K562 (cell line): ENCODE results near the gene COL4A2. TPM values are rescaled to one million over a fixed set of nuclear protein-coding genes. Genes with fewer than 3 reads are reported as not detected.

ENCODE experiments used
- ATAC-seq: fragments of 200-7000 bp; cut with Tn5 transposase; 3 replicates; pipeline ENCODE4 v1.9.1; 2020; ENCODE audit warnings: moderate library complexity
- BruUV-seq: library from RNA; stranded (reverse); fragments of 400-500 nt; replicated peaks from 2 replicates; lab custom pipeline; 2021; lab: Mats Ljungman, UMichigan
- CTCF ChIA-PET: fragments of 300-600 bp; formaldehyde crosslinking; extraction: SDS; loops from one replicate; lab custom pipeline; 2021; ENCODE audit warnings: low intra/inter-chr PET ratio; lab: Yijun Ruan, JAX
- POLR2A ChIA-PET: fragments of 300-600, 350-650 bp; sonication (Branson Sonifier 250); formaldehyde crosslinking; extraction: SDS; loops from one replicate; lab custom pipeline; 2021; ENCODE audit warnings: antibody characterized with exemption, inconsistent platforms; lab: Yijun Ruan, JAX
- DNase-seq, 4 experiments: peaks; one replicate each; pipeline versions ENCODE4 v3.0.0 to v3.0.0-alpha.2; 2011 to 2018; ENCODE audit warnings: low spot score in 3 of 4, mixed read lengths in 3 of 4; ENCODE audit errors: extremely low read depth in 1 of 4
- FAIRE-seq: peaks from 2 replicates; lab custom pipeline; 2011; peaks lifted over from hg19 to GRCh38; lab: Jason Lieb, UNC
- H2AFZ ChIP-seq: 2 replicates; pipeline ENCODE4 v1.6.0; 2011; ENCODE audit warnings: low read depth, low read length, control low read depth, inconsistent platforms
- H3K27ac ChIP-seq: fragments of 200-600 bp; 3 replicates; pipeline ENCODE4 v1.8.0; 2011; ENCODE audit warnings: low read depth, mild to moderate bottlenecking, control low read depth, inconsistent platforms, low read length, moderate library complexity, mixed read lengths; ENCODE audit errors: extremely low read depth
- H3K27me3 ChIP-seq, 2 experiments: fragments of 300-600 bp in 1 of 2; 2 replicates in 1 of 2; 3 replicates in 1 of 2; pipeline versions ENCODE4 v1.6.0 to v1.8.0; 2011; ENCODE audit warnings: inconsistent platforms in 2 of 2, low read length in 2 of 2, mild to moderate bottlenecking in 1 of 2, mixed read lengths in 1 of 2, moderate library complexity in 1 of 2; ENCODE audit not compliant: control insufficient read depth in 2 of 2, insufficient read depth in 2 of 2
- H3K36me3 ChIP-seq: fragments of 300-600 bp; 3 replicates; pipeline ENCODE4 v1.8.0; 2011; ENCODE audit warnings: mild to moderate bottlenecking, low read length, inconsistent platforms; ENCODE audit not compliant: control insufficient read depth, insufficient read depth
- H3K4me1 ChIP-seq, 2 experiments: fragments of 200-600 bp in 1 of 2; replicated peaks in 1 of 2; 2 replicates in 1 of 2; 3 replicates in 1 of 2; pipeline versions ENCODE4 v1.5.1 to v1.8.0; 2011; ENCODE audit warnings: inconsistent platforms in 2 of 2, low read length in 2 of 2, mild to moderate bottlenecking in 1 of 2, mixed read lengths in 1 of 2, moderate library complexity in 1 of 2; ENCODE audit not compliant: control insufficient read depth in 2 of 2, insufficient read depth in 2 of 2
- H3K4me2 ChIP-seq: 2 replicates; pipeline ENCODE4 v1.6.1; 2011; ENCODE audit warnings: low read length, control low read depth, inconsistent platforms, mixed read lengths; ENCODE audit not compliant: insufficient read depth
- H3K4me3 ChIP-seq: fragments of 200-600 bp; sonication (generic), shearing (Covaris generic); 2 replicates; pipeline ENCODE4 v1.5.1; 2016; ENCODE audit warnings: control low read depth, inconsistent platforms
- H3K79me2 ChIP-seq: fragments of 200-600 bp; 3 replicates; pipeline ENCODE4 v1.8.0; 2011; ENCODE audit warnings: low read length, inconsistent platforms; ENCODE audit not compliant: control insufficient read depth, insufficient read depth
- H3K9ac ChIP-seq, 2 experiments: 2 replicates each; pipeline versions ENCODE4 v1.6.0 to v1.6.1; 2011; ENCODE audit warnings: low read depth in 2 of 2, low read length in 2 of 2, control low read depth in 1 of 2, inconsistent platforms in 1 of 2, mild to moderate bottlenecking in 1 of 2, mixed read lengths in 1 of 2; ENCODE audit not compliant: insufficient read depth in 1 of 2
- H3K9me1 ChIP-seq: one replicate; pipeline ENCODE4 v1.6.0; 2011; ENCODE audit warnings: inconsistent platforms, mild to moderate bottlenecking, low read length, moderate library complexity; ENCODE audit not compliant: control insufficient read depth, insufficient read depth
- H3K9me3 ChIP-seq: replicated peaks from 2 replicates; pipeline ENCODE4 v1.5.1; 2011; ENCODE audit warnings: low read depth, low read length, inconsistent platforms; ENCODE audit not compliant: control insufficient read depth, insufficient read depth
- H4K20me1 ChIP-seq: replicated peaks from 2 replicates; pipeline ENCODE4 v1.6.1; 2011; ENCODE audit warnings: low read length, inconsistent platforms, mixed read lengths; ENCODE audit not compliant: control insufficient read depth, insufficient read depth
- CBX5 ChIP-seq: IDR thresholded peaks from 2 replicates; pipeline ENCODE4 v1.6.1; 2014; ENCODE audit warnings: low read depth, borderline replicate concordance
- EGR1 ChIP-seq: fragments of 450-650 bp; conservative IDR thresholded peaks from 2 replicates; pipeline ENCODE4 v1.6.1; 2017; ENCODE audit warnings: mild to moderate bottlenecking
- GTF2A2 ChIP-seq: IDR thresholded peaks from 2 replicates; pipeline ENCODE4 v1.6.1; 2016; ENCODE audit warnings: mild to moderate bottlenecking, missing genetic modification characterization, missing compliant biosample characterization
- KDM1A ChIP-seq, 2 experiments: fragments of 450-650 bp; IDR thresholded peaks; 2 replicates each; pipeline ENCODE4 v1.6.1; 2016; ENCODE audit warnings: mild to moderate bottlenecking in 2 of 2
- PBX2 ChIP-seq, 2 experiments: IDR thresholded peaks in 1 of 2; conservative IDR thresholded peaks in 1 of 2; 2 replicates each; pipeline ENCODE4 v1.6.1; 2016; ENCODE audit warnings: low read depth in 2 of 2, mild to moderate bottlenecking in 1 of 2, missing compliant biosample characterization in 1 of 2, missing genetic modification characterization in 1 of 2, moderate library complexity in 1 of 2
- PHF8 ChIP-seq: fragments of 200-600 bp; sonication (generic); IDR thresholded peaks from 2 replicates; pipeline ENCODE4 v1.6.1; 2012; ENCODE audit warnings: mixed run types, mild to moderate bottlenecking, inconsistent platforms, low read length, moderate library complexity, borderline replicate concordance
- PTBP1 ChIP-seq: fragments of 200-400 bp; formaldehyde crosslinking; IDR thresholded peaks from 2 replicates; pipeline ENCODE4 v1.6.1; 2017; ENCODE audit warnings: low read depth, low read length
- RBM25 ChIP-seq: fragments of 200-400 bp; formaldehyde crosslinking; IDR thresholded peaks from 2 replicates; pipeline ENCODE4 v1.6.1; 2018; ENCODE audit warnings: low read length, low read depth, moderate library complexity; ENCODE audit not compliant: severe bottlenecking
- RUNX1 ChIP-seq: sonication (generic); IDR thresholded peaks from 2 replicates; pipeline ENCODE4 v1.6.1; 2016; ENCODE audit warnings: antibody characterized with exemption, low read depth
- U2AF2 ChIP-seq: fragments of 200-400 bp; formaldehyde crosslinking; optimal IDR thresholded peaks from 2 replicates; pipeline ENCODE3; 2017; ENCODE audit warnings: low read depth, mild to moderate bottlenecking, low read length
- ZFX ChIP-seq: sonication (generic); formaldehyde crosslinking; IDR thresholded peaks from 2 replicates; pipeline ENCODE4 v1.8.0; 2022; ENCODE audit warnings: mild to moderate bottlenecking, missing genetic modification reagents, moderate library complexity
- ZKSCAN3 ChIP-seq: fragments of 250-450 bp; sonication (Bioruptor Pico); IDR thresholded peaks from 2 replicates; pipeline ENCODE4 v1.4.0; 2020
- ZNF140 ChIP-seq: fragments of 250-450 bp; sonication (Bioruptor Pico); IDR thresholded peaks from 2 replicates; pipeline ENCODE4 v1.8.0; 2021; ENCODE audit warnings: moderate library complexity, mild to moderate bottlenecking, inconsistent platforms
- ZNF23 ChIP-seq: fragments of 250-450 bp; sonication (Bioruptor Pico); IDR thresholded peaks from 2 replicates; pipeline ENCODE4 v1.4.0; 2020; ENCODE audit warnings: mild to moderate bottlenecking
- ZNF589 ChIP-seq: fragments of 200-800 bp; sonication (Bioruptor generic); IDR thresholded peaks from 2 replicates; pipeline ENCODE4 v1.6.1; 2016; ENCODE audit warnings: low read depth, missing genetic modification characterization, missing compliant biosample characterization
- WGBS: fragments of 100-300 bp; shearing (Covaris generic); methylation state at CpG from one replicate; pipeline ENCODE4 v1.1.6; 2016; ENCODE audit warnings: low coverage, mixed read lengths; ENCODE audit not compliant: insufficient coverage; ENCODE audit errors: missing lambda C conversion rate; 5-methylcytosine and 5-hydroxymethylcytosine counted together
- in situ Hi-C: fragments of 300-500 bp; cut with MboI; formaldehyde crosslinking; loops from 4 replicates; pipeline ENCODE4 v1.15.0; 2018; ENCODE audit warnings: inconsistent platforms, mixed read lengths
- intact Hi-C: fragments of 100-400 bp; cut with micrococcal nuclease; formaldehyde crosslinking; loops from 2 replicates; pipeline ENCODE4 v1.14.2; 2022
- polyA plus RNA-seq, 8 experiments: library from polyadenylated mRNA; depleted of rRNA in 4 of 8; stranded (reverse) in 5 of 8; unstranded in 3 of 8; fragments of >200 nt; fragmentation: Nextera tagmentation in 2 of 8; fragmentation: Illumina TruSeq in 1 of 8; extraction: Ambion mirVana in 2 of 8; extraction: Trizol in 1 of 8; gene quantifications; 2 replicates each; pipeline versions ENCODE4 v1.2.1 to v1.2.3, GENCODE V29; 2011 to 2014; ENCODE audit warnings: inconsistent platforms in 1 of 8, missing spikeins in 1 of 8
- total RNA-seq, 7 experiments: library from RNA; depleted of rRNA in 6 of 7; stranded (reverse); fragments of >200 nt in 6 of 7; fragmentation: Illumina TruSeq in 2 of 7; extraction: Trizol in 2 of 7; gene quantifications; 2 replicates each; pipeline versions ENCODE4 v1.2.1 to v1.2.3, GENCODE V29; 2011 to 2021; ENCODE audit warnings: low replicate concordance in 1 of 7
- TF ChIP-seq, protein P1 (sequence below): fragments of 450-650 bp; IDR thresholded peaks from 2 replicates; pipeline ENCODE4 v1.7.0; 2016; ENCODE audit warnings: borderline replicate concordance

COL4A2 gene
- total and polyA plus RNA-seq, 9 of the 15 experiments (the other 6 are each of a cell fraction or from before 2014, with no cell fraction given) = 0.13 to 15.2 (median 8.1) TPM

DNA sequence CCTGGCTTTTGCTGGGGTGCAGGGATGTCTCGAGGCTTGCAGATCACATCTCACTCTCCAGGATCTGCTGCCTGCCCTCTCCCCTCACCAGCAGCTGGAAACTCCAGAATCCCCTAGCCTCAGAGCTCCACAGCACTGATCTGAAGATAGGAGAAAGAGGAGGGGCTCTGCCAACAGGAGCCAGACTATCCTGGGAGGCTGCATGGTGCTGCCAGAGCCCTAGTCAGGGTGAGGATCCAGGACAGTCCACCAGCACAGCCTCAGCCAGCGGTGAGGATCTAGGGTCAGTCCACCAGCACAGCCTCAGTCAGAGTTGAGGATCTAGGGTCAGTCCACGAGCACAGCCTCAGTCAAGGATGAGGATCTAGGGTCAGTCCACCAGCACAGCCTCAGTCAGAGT is 189.2 kb downstream of the COL4A2 start:
- FAIRE-seq (no peak), DNase-seq (no peak), ATAC-seq (no peak)
- Histone ChIP-seq H4K20me1 (no peaks in the 10 kb centered on the region), H3K4me2 (no peak overlapping the region), H3K9ac (no peak overlapping the region), H3K4me1 (peaks cover 0 to 14% of the 10 kb centered on the region in 2 experiments; a peak in 2 of 5 replicates), H3K9me1 (peaks cover 3% of the 10 kb centered on the region)
- WGBS = 53% methylated on average over 2 of the region's 3 CpGs
- CTCF ChIA-PET = no interaction called here
- TF ChIP-seq ZKSCAN3 (CRISPR knock-in tag) (no peak), CBX5 (no peak), PBX2 (CRISPR knock-in tag; IDR thresholded peaks at IDR 0.05; ENCODE audit: low read depth) (no peak), PBX2 (tag; conservative IDR thresholded peaks at IDR 0.05; ENCODE audit: low read depth) (no peak), KDM1A (IDR thresholded peaks at IDR 0.05) (no peak), ZNF23 (CRISPR knock-in tag) (no peak), EGR1 (no peak), PHF8 (no peak), GTF2A2 (tag) (no peak), RUNX1 (no peak), ZFX (CRISPR knock-in tag) (no peak), ZNF140 (no peak), PTBP1 (no peak), ZNF589 (CRISPR knock-in tag) (no peak), U2AF2 (no peak), RBM25 (no peak)
- TF ChIP-seq, protein P1, sequence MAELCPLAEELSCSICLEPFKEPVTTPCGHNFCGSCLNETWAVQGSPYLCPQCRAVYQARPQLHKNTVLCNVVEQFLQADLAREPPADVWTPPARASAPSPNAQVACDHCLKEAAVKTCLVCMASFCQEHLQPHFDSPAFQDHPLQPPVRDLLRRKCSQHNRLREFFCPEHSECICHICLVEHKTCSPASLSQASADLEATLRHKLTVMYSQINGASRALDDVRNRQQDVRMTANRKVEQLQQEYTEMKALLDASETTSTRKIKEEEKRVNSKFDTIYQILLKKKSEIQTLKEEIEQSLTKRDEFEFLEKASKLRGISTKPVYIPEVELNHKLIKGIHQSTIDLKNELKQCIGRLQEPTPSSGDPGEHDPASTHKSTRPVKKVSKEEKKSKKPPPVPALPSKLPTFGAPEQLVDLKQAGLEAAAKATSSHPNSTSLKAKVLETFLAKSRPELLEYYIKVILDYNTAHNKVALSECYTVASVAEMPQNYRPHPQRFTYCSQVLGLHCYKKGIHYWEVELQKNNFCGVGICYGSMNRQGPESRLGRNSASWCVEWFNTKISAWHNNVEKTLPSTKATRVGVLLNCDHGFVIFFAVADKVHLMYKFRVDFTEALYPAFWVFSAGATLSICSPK = no peak
- TF ChIP-seq, all 486 proteins: peak for 0
- 0 out of 2 replicates have a peak, but pooled peaks cover 1% of the 10 kb centered on the region for H3K9me3 ChIP-seq
- no TSS peak for BruUV-seq
- POLR2A ChIA-PET = no interaction called here
- H3K36me3 ChIP-seq = no peaks in the 10 kb centered on the region
- H2AFZ ChIP-seq = no peak overlapping the region
- no peaks in the 10 kb centered on the region for H3K79me2 ChIP-seq
- no peak overlapping the region for H3K27ac ChIP-seq
- no peak overlapping the region for H3K4me3 ChIP-seq
- in situ Hi-C loops = no loop called here
- intact Hi-C loops = no loop called here
- no peaks in the 10 kb centered on the region for H3K27me3 ChIP-seq
